CD4-positive, alpha-beta T cell treated with Interferon gamma for 1 hour (primary cell): ENCODE measurements around the gene LGALS3BP.

Experiments used
- DNase-seq: peaks from one replicate; pipeline ENCODE4 v3.0.0-alpha.2; 2020

LGALS3BP gene

GRCh38 chr17:79014158-79014758, 34.5 kb upstream of the LGALS3BP start:
- no peak for DNase-seq

- DNase-seq, result no peak
Observed at GRCh38 chr17:79012563-79013134, 32.9 kb upstream of the LGALS3BP start.

GRCh38 chr17:79011451-79012147, 31.9 kb upstream of the LGALS3BP start:
- no peak for DNase-seq

- DNase-seq, result no peak
Observed at GRCh38 chr17:79010304-79010646, 30.6 kb upstream of the LGALS3BP start.

GRCh38 chr17:79009397-79010303, 29.9 kb upstream of the LGALS3BP start, which contains the start of gene CANT1:
Gene CANT1 (minus strand): TSS chr17:79009764. CDS start chr17:78997622, 12,142 bp downstream.
- peak; percentile 86 for DNase-seq

GRCh38 chr17:79008666-79009387, 29.1 kb upstream of the LGALS3BP start:
- no peak for DNase-seq

- no peak for DNase-seq
Observed at GRCh38 chr17:79007504-79008381, 28.0 kb upstream of the LGALS3BP start.

- no peak for DNase-seq
Observed at GRCh38 chr17:79006794-79007503, 27.2 kb upstream of the LGALS3BP start.

GRCh38 chr17:79006046-79006445, 26.3 kb upstream of the LGALS3BP start:
- DNase-seq, result no peak

GRCh38 chr17:79005063-79005861, 25.5 kb upstream of the LGALS3BP start:
- DNase-seq, result no peak

- no peak for DNase-seq
Observed at GRCh38 chr17:79003661-79004411, 24.1 kb upstream of the LGALS3BP start.

- no peak for DNase-seq
Observed at GRCh38 chr17:79002796-79003593, 23.3 kb upstream of the LGALS3BP start.

- DNase-seq, result no peak
Observed at GRCh38 chr17:79002291-79002690, 22.6 kb upstream of the LGALS3BP start.

- no peak for DNase-seq
Observed at GRCh38 chr17:79001190-79002020, 21.7 kb upstream of the LGALS3BP start.

- no peak for DNase-seq
Observed at GRCh38 chr17:79000396-79001189, 20.9 kb upstream of the LGALS3BP start.

- no peak for DNase-seq
Observed at GRCh38 chr17:78999947-79000395, 20.2 kb upstream of the LGALS3BP start.
